IPS-18c (cell line): ENCODE measurements around the gene PGAP6.

ENCODE experiments used
- H3K4me3 ChIP-seq: 2 replicates; pipeline ENCODE4 v1.7.0; 2013; ENCODE audit warnings: low read depth, mild to moderate bottlenecking, low read length, moderate library complexity; ENCODE audit not compliant: insufficient read depth
- H3K9me3 ChIP-seq: one replicate; pipeline ENCODE4 v1.6.1; 2013; ENCODE audit warnings: mild to moderate bottlenecking, low read length, moderate library complexity; ENCODE audit not compliant: control insufficient read depth, insufficient read depth

The PGAP6 gene

GRCh38 chr16:373848-374615 lies 7.7 kb downstream of the PGAP6 start:
- Histone ChIP-seq H3K9me3 (no peaks in the 10 kb centered on the region), H3K4me3 (no peak overlapping the region)

GRCh38 chr16:373020-373598 lies 8.7 kb downstream of the PGAP6 start:
- no peak overlapping the region for H3K4me3 ChIP-seq
- H3K9me3 ChIP-seq: no peaks in the 10 kb centered on the region

- Histone ChIP-seq H3K9me3 (no peaks in the 10 kb centered on the region), H3K4me3 (no peak overlapping the region)
These were observed 9.3 kb downstream of the PGAP6 start for GRCh38 chr16:372302-372983.

- H3K9me3 ChIP-seq: no peaks in the 10 kb centered on the region
- no peak overlapping the region for H3K4me3 ChIP-seq
These were observed 10.1 kb downstream of the PGAP6 start for GRCh38 chr16:371515-372301.

- Histone ChIP-seq H3K4me3 (no peak overlapping the region), H3K9me3 (no peaks in the 10 kb centered on the region)
These were observed 10.7 kb downstream of the PGAP6 start for GRCh38 chr16:370979-371514.

- Histone ChIP-seq H3K4me3 (peak within 1 kb of the TSS; percentile 55), H3K9me3 (no peaks in the 10 kb centered on the region)
These were observed 11.3 kb downstream of the PGAP6 start, which contains the start of gene MRPL28 for GRCh38 chr16:370443-370842. MRPL28 (minus strand) TSS chr16:370538; CDS start chr16:370218, 320 bp downstream.

- H3K9me3 ChIP-seq: no peaks in the 10 kb centered on the region
- peak overlapping the region; percentile 55 for H3K4me3 ChIP-seq
These were observed 11.8 kb downstream of the PGAP6 start for GRCh38 chr16:369866-370436.

GRCh38 chr16:369275-369865 lies 12.4 kb downstream of the PGAP6 start:
- Histone ChIP-seq H3K4me3 (peak overlapping the region; percentile 55), H3K9me3 (no peaks in the 10 kb centered on the region)

GRCh38 chr16:368388-369158 lies 13.2 kb downstream of the PGAP6 start:
- Histone ChIP-seq H3K4me3 (no peak overlapping the region), H3K9me3 (no peaks in the 10 kb centered on the region)

GRCh38 chr16:367333-367903 lies 14.4 kb downstream of the PGAP6 start:
- H3K4me3 ChIP-seq: no peak overlapping the region
- H3K9me3 ChIP-seq: no peaks in the 10 kb centered on the region

- no peak overlapping the region for H3K4me3 ChIP-seq
- no peaks in the 10 kb centered on the region for H3K9me3 ChIP-seq
These were observed 15.3 kb downstream of the PGAP6 start for GRCh38 chr16:366476-366875.

- Histone ChIP-seq H3K4me3 (no peak overlapping the region), H3K9me3 (no peaks in the 10 kb centered on the region)
These were observed 16.9 kb downstream of the PGAP6 start for GRCh38 chr16:364595-365491.

- no peak overlapping the region for H3K4me3 ChIP-seq
These were observed 17.9 kb downstream of the PGAP6 start for GRCh38 chr16:363766-364490.

GRCh38 chr16:363110-363765 lies 18.5 kb downstream of the PGAP6 start:
- Histone ChIP-seq H3K9me3 (no peaks in the 10 kb centered on the region), H3K4me3 (no peak overlapping the region)

More at GRCh38 chr16:363766-364490, 17.9 kb downstream of the PGAP6 start:
- H3K9me3 ChIP-seq: no peaks in the 10 kb centered on the region
